NB4 (cell line): Measurements from ENCODE around the gene CCNY.

ENCODE experiments used
- MYC ChIP-seq: IDR thresholded peaks from 2 replicates; pipeline ENCODE4 v1.6.1; 2011; ENCODE audit warnings: low read depth, low read length
- POLR2A ChIP-seq: IDR thresholded peaks from 2 replicates; pipeline ENCODE4 v1.6.1; 2011; ENCODE audit warnings: mild to moderate bottlenecking; ENCODE audit not compliant: insufficient read length; ENCODE audit errors: extremely low read depth
- TF ChIP-seq, protein P1 (sequence below): IDR thresholded peaks from one replicate; pipeline ENCODE4 v1.5.1; 2012; ENCODE audit warnings: low read depth, low read length

DNA sequence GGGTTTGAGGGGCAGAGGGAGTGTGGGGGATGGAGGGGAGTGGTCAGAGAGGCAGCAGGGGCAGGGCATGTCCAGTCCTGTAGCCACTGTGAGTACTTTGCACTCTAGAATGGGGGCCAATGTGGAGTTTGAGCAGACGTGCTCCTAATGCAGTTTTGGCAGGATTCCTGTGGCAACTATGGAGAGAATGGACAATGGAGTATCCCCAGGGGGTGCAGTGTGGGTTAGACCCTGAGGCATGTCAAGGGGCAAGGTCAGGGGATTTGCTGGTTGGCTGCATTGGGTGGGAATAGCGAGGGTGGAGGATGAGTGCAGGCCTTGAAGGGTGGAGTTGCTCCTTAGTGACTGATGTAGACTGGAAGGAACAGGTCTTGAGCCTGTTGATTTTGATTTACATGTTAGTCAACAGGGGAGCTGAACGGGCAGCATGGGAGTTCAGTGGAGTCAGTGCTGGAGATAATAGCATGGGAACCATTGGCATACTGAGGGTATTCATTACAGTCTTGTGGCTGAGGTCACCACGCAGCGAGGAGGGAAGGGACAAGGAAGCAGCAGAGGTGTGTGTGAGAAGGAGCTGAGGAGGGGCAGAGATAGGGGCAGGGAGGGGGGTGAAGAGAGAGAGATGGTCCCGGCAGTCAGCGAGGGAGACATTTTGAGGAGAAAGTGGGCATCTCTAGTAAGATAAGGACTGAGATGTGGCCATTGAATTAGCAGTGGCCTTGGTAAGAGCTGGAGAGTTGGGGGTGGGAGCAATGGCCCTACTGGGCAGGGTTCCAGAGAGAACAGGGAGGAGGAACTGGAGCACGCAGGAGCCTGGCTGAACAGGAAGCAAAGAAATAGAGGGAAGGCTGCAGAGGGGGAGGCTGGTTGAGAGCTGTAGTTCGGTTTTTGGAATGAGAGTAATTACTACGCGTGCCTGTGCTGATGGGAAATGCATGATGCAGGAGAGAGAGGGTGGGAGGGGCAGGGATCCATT lies 112.7 kb downstream of the CCNY start:
- TF ChIP-seq, protein P1, sequence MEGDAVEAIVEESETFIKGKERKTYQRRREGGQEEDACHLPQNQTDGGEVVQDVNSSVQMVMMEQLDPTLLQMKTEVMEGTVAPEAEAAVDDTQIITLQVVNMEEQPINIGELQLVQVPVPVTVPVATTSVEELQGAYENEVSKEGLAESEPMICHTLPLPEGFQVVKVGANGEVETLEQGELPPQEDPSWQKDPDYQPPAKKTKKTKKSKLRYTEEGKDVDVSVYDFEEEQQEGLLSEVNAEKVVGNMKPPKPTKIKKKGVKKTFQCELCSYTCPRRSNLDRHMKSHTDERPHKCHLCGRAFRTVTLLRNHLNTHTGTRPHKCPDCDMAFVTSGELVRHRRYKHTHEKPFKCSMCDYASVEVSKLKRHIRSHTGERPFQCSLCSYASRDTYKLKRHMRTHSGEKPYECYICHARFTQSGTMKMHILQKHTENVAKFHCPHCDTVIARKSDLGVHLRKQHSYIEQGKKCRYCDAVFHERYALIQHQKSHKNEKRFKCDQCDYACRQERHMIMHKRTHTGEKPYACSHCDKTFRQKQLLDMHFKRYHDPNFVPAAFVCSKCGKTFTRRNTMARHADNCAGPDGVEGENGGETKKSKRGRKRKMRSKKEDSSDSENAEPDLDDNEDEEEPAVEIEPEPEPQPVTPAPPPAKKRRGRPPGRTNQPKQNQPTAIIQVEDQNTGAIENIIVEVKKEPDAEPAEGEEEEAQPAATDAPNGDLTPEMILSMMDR, result no peak
- TF ChIP-seq POLR2A (no peak), MYC (no peak)
